SW 1271 (cell line): ENCODE data around the gene RNF146.
"Not testable (repeated sequence)": the region's sequence is repeated elsewhere in the genome, so short reads cannot be mapped to it uniquely, and the experiment has no call there.

ENCODE experiments used
- DNase-seq, 2 experiments: peaks; one replicate each; lab custom pipeline; 2025; lab: John Stamatoyannopoulos, UW

Gene RNF146

GRCh38 chr6:127288705-127289104, 22.0 kb downstream of the RNF146 start:
- no peak for DNase-seq

- no peak for DNase-seq
These were observed 23.3 kb downstream of the RNF146 start for GRCh38 chr6:127289934-127290333.

- no peak for DNase-seq
These were observed 24.0 kb downstream of the RNF146 start for GRCh38 chr6:127290391-127291265.

- no peak for DNase-seq
These were observed 24.8 kb downstream of the RNF146 start for GRCh38 chr6:127291495-127291894.

GRCh38 chr6:127297502-127298070, 30.9 kb downstream of the RNF146 start:
- no peak for DNase-seq

- DNase-seq = no peak
These were observed 31.8 kb downstream of the RNF146 start for GRCh38 chr6:127298475-127298874.

- DNase-seq = no peak
These were observed 33.0 kb downstream of the RNF146 start for GRCh38 chr6:127299522-127300240.

- DNase-seq = peak; percentile 33 to 38
These were observed 33.7 kb downstream of the RNF146 start for GRCh38 chr6:127300411-127300810.

- no peak for DNase-seq
These were observed 34.6 kb downstream of the RNF146 start for GRCh38 chr6:127301199-127301700.

- peak in 1 of 2 experiments; percentile 53 for DNase-seq
These were observed 36.3 kb downstream of the RNF146 start for GRCh38 chr6:127302728-127303660.

- DNase-seq = no peak
These were observed 37.3 kb downstream of the RNF146 start for GRCh38 chr6:127303917-127304316.

- DNase-seq = no peak
These were observed 39.1 kb downstream of the RNF146 start for GRCh38 chr6:127305741-127306140.

- no peak for DNase-seq
These were observed 50.9 kb downstream of the RNF146 start for GRCh38 chr6:127317388-127318128.

- no peak for DNase-seq
These were observed 53.0 kb downstream of the RNF146 start for GRCh38 chr6:127319686-127320085.

GRCh38 chr6:127328043-127328609, 61.5 kb downstream of the RNF146 start:
- DNase-seq = no peak

- not testable (repeated sequence) for DNase-seq
These were observed 64.6 kb downstream of the RNF146 start for GRCh38 chr6:127331256-127331655.

- DNase-seq = no peak
These were observed 65.8 kb downstream of the RNF146 start for GRCh38 chr6:127332383-127332961.
